Choroid plexus epithelial cell (primary cell): Measurements from ENCODE around the gene CRYM.

Experiments
- DNase-seq: peaks from one replicate; pipeline ENCODE4 v3.0.0-alpha.2; 2010; ENCODE audit warnings: low read depth
- H3K4me3 ChIP-seq: 2 replicates; pipeline ENCODE4 v1.5.1; 2011; ENCODE audit warnings: low read depth, mild to moderate bottlenecking, control low read depth, low read length, moderate library complexity
- TF ChIP-seq, protein P1 (sequence below): conservative IDR thresholded peaks from 2 replicates; pipeline ENCODE4 v1.5.1; 2011; ENCODE audit warnings: low read depth, mild to moderate bottlenecking, control low read depth, inconsistent platforms, low read length, moderate library complexity

The CRYM gene

DNA sequence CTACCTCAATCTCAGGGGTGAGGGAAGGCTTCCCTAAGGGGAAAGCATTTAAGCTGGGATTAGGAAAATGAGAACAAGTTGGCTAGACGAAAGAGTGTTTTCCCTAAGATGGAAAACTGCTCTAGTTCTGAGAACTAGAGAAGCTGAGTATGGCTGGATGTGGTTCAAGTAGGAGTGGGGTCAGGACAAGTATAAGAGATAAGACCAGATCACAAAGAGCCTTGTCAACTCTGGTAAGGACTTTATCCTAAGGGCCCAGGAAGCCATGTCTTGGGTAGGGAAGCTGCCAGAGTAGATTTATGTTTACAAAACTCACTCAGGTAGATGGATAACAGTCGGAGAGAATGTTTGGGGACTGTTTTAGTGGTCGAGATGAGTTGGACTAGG lies 42.9 kb downstream of the CRYM start:
- no peak overlapping the region for H3K4me3 ChIP-seq
- no peak for DNase-seq
- TF ChIP-seq, protein P1, sequence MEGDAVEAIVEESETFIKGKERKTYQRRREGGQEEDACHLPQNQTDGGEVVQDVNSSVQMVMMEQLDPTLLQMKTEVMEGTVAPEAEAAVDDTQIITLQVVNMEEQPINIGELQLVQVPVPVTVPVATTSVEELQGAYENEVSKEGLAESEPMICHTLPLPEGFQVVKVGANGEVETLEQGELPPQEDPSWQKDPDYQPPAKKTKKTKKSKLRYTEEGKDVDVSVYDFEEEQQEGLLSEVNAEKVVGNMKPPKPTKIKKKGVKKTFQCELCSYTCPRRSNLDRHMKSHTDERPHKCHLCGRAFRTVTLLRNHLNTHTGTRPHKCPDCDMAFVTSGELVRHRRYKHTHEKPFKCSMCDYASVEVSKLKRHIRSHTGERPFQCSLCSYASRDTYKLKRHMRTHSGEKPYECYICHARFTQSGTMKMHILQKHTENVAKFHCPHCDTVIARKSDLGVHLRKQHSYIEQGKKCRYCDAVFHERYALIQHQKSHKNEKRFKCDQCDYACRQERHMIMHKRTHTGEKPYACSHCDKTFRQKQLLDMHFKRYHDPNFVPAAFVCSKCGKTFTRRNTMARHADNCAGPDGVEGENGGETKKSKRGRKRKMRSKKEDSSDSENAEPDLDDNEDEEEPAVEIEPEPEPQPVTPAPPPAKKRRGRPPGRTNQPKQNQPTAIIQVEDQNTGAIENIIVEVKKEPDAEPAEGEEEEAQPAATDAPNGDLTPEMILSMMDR = no peak

DNA sequence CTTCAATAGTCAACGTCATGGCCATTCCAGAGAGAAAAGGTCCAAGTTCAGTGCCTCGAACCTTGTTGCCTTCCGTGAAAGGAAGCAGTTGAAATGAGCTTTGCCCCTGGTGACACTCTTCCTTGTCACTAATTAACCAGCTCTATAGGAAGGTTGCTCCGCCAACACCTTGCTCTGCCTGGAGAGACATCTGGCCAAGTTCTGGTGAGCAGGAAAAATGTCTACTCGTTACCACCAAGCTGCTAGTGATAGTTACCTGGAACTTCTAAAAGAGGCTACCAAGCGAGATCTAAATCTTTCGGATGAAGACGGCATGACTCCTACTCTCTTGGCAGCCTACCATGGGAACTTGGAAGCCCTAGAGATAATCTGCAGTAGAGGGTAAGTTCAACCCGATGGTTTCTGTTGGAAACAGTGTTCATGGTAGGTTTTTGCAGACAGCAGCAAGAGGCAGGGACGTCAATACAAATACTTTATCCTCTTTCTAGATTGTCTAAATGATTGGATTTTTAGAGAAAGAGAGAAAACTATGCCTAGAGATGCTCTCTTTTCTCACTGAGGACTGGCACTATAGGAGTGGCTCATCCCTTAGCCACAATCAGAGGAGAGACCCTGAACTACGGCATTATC lies 44.5 kb downstream of the CRYM start, which contains the start of gene ANKS4B:
Gene ANKS4B (plus strand): TSS at position 179 of the 630 bp plus-strand sequence. CDS start 39 bp downstream, at position 218.
- no peak within 1 kb of the TSS for H3K4me3 ChIP-seq
- TF ChIP-seq, protein P1 = no peak
- DNase-seq = no peak

DNA sequence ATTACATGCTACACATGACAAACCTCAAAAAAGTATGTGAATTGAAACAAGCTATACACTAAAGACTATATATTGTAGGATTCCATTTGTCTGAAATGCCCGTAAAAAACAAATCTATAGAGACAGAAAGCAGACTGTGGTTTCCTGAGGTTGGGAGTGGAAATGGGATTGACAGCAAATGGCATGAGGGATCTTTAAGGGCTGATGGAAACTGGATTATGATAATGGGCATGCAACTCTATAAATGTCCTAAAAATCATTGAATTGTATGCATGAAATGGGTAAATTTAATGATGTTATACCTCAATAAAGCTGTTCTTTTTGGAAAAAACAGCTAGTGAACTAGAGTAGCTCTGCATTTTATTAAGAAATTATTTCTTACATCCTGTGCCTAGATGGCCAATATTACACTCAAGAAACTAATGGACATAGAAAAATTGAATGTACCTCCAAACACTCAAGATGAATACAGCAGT lies 45.0 kb downstream of the CRYM start:
- no peak overlapping the region for H3K4me3 ChIP-seq
- TF ChIP-seq, protein P1 = no peak
- DNase-seq = no peak

DNA sequence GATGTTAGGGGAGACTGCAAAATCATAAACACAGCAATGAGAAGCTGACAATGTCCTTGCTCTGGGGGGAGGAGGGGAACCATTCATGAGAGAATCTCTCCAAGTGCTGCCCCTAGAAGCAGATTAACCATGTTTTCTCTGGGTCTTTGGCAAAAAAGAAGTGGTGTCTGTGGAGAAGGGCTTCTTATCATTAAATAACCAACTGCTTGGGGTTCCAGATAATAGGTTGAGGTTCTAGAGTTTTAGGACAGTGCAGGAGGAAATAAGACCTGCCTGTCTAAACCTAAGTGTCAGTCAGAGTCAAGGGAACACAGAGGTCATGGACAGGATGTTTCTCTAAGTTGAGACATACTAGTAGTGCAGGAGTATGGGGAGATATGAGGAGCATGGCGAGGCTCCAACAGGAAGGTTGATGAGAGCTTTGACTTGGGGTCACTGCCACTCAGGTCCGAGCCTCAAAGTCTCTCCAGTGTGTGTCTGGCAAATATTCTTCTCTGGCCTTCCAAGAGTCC lies 49.7 kb downstream of the CRYM start:
- no peak for DNase-seq
- no peak overlapping the region for H3K4me3 ChIP-seq
- TF ChIP-seq, protein P1 = no peak

DNA sequence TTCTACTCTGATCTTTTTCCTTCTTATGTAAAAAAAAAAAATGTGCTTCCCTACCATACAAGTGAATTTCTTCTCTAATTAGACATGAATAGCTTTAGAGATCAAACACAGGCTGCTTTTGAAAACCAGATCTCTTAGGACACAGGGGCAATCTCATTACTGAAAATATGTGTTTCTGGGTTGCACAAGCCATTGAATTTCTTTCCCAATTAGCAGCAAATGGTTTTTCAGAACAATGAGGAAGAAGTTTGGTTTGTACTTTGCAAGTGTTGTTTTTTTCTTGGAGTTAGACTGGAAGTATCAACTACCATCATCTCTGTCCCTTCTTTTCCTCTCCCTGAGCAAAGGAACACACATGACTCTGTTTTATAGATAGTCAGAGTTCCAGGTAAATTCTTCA lies 50.2 kb downstream of the CRYM start:
- no peak overlapping the region for H3K4me3 ChIP-seq
- no peak for DNase-seq
- TF ChIP-seq, protein P1 = no peak

DNA sequence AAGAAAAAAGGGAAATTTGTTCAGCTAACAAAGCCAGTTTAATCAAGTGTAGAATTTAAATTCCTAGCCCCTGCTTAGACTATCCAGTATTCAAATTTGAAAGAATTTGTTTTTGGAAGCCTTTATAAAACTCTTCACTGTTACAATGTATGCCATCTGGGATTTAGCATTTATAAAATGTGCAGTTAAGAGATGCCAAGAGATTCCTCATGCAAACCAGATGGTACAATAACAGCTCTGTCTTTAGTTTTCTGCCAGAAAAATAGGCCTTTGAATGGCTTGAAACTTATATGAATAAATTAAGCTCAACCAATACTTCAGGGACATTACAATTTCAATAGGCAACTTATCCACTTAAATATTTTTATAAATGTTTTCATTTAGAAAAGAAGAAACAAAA lies 51.3 kb downstream of the CRYM start:
- DNase-seq = no peak
- TF ChIP-seq, protein P1 = no peak
- H3K4me3 ChIP-seq = no peak overlapping the region

DNA sequence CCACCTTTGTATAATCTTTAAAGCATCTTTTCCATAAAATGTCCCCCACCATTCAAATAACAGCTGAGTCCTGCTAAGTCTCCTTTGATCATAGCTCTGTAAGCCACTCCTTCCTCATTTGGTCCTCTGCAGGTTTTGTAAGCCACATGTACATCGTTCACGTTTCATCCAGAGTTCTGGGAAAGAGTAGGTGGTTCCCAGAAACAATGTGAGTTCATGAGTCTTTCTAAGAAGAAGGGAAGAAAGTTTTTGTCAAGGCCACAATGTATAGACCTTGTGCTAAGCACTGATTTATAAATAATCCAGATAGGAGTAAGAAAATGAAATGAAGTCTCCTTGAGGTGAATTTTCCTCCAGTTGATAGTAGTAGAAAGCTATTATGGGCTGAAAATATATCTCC lies 53.3 kb downstream of the CRYM start:
- TF ChIP-seq, protein P1 = no peak

More for the DNA sequence above, 53.3 kb downstream of the CRYM start:
- no peak overlapping the region for H3K4me3 ChIP-seq
- no peak for DNase-seq
